Naive thymus-derived CD8-positive, alpha-beta T cell (primary cell): Measurements from ENCODE around the gene SEZ6L2. TPM values are rescaled to one million over a fixed set of nuclear protein-coding genes. Genes with fewer than 3 reads are reported as not detected.
"Not testable (repeated sequence)": the region's sequence is repeated elsewhere in the genome, so short reads cannot be mapped to it uniquely, and the experiment has no call there.

Experiments
- ATAC-seq, 2 donors: fragments of 150-1000 bp; cut with Tn5 transposase in 1 of 2; sonication (Bioruptor Pico), chemical (Tn5 transposase) in 1 of 2; 1 replicate in 1 of 2; 2 replicates in 1 of 2; pipeline ENCODE4 v1.10.0; 2021; ENCODE audit warnings: mild to moderate bottlenecking in 2 of 2, moderate library complexity in 2 of 2
- POLR2A ChIA-PET: fragments of 350-600 bp; sonication (Branson Sonifier 250); formaldehyde crosslinking; loops from one replicate; lab custom pipeline; 2021; ENCODE audit warnings: antibody characterized with exemption; lab: Charles Lee
- DNase-seq, 10 donors: peaks; one replicate each; pipeline versions ENCODE4 v3.0.0 to v3.0.0-alpha.2; 2020 to 2022
- H3K27ac Mint-ChIP-seq, 10 donors: one replicate each; pipeline ENCODE4 v1.8.0; 2020 to 2022; ENCODE audit warnings: mild to moderate bottlenecking in 10 of 10, mixed read lengths in 10 of 10, moderate library complexity in 4 of 10, inconsistent platforms in 1 of 10
- H3K27me3 Mint-ChIP-seq, 5 donors: one replicate each; pipeline ENCODE4 v1.8.0; 2021 to 2022; ENCODE audit warnings: mixed read lengths in 5 of 5
- H3K36me3 Mint-ChIP-seq, 3 donors: one replicate each; pipeline ENCODE4 v1.8.0; 2020 to 2022; ENCODE audit warnings: mixed read lengths in 3 of 3, mild to moderate bottlenecking in 2 of 3, inconsistent platforms in 1 of 3
- H3K4me1 Mint-ChIP-seq, 4 donors: one replicate each; pipeline ENCODE4 v1.8.0; 2021 to 2022; ENCODE audit warnings: mixed read lengths in 4 of 4
- H3K4me3 Mint-ChIP-seq, 10 donors: one replicate each; pipeline ENCODE4 v1.8.0; 2020 to 2022; ENCODE audit warnings: mild to moderate bottlenecking in 10 of 10, mixed read lengths in 10 of 10, moderate library complexity in 6 of 10, inconsistent platforms in 1 of 10
- H3K9me3 Mint-ChIP-seq, 9 donors: one replicate each; pipeline ENCODE4 v1.8.0; 2020 to 2022; ENCODE audit warnings: mixed read lengths in 9 of 9, mild to moderate bottlenecking in 3 of 9, inconsistent platforms in 1 of 9, moderate library complexity in 1 of 9
- polyA plus RNA-seq, 3 donors: library from polyadenylated mRNA; unstranded; fragments of 300-500 nt; fragmentation: Illumina TruSeq; gene quantifications; one replicate each; pipeline ENCODE4 v1.2.3, GENCODE V29; 2021
- total RNA-seq, 8 experiments: library from RNA in 2 of 8; stranded (reverse) in 2 of 8; gene quantifications; one replicate each; pipeline ENCODE4 v1.2.3 and lab custom pipeline; 2021 to 2026

Gene SEZ6L2
- total RNA-seq (under 1 TPM in 1 of 2 experiments, not detected in 1; 0.21 TPM), polyA plus RNA-seq (not detected), total RNA-seq (lab: John Stamatoyannopoulos, UW) (0 to 0.42 (median 0.03) reads per million in 6 experiments)

DNA sequence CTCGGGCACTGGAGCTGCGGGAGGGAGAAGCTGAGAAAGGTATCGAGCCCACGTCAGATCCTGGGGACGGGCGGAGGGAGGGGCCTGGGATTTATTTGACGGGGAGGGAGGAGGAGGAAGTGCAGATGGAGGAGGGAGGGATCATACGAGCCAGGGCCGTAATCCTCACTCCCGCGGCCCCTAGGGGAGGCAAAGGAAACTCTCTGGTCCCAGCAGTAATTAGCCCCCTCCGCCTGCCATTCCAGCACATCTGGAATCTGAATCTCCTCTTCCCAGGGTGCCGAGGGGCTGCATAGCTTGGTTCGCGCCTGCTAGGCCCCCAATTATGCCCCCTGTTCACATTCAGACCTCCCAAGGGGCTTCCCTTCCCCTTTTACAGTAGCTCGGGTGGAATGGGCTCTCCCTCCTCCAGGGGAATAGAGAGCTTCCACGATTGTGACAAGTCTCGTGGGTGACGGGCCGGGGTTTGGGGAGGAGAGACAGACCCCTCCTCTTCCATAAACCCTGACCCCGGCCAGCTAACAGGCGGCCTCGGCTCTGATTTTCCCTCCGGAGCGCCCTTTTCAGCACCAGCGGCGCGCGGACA lies at the start of gene SEZ6L2:
TSS of gene SEZ6L2 (minus strand) at position 35 of the 586 bp plus-strand sequence. CDS start 531 bp downstream, outside the sequence.
- peak in 5 of 10 donors; percentile 49 to 83 (median 71) for DNase-seq
- peak in 1 of 2 donors; percentile 11 for ATAC-seq
- Mint-ChIP-seq H3K27me3 (peaks cover 18 to 41% (median 20%) of the 10 kb centered on the region in 5 donors), H3K9me3 (peaks cover 0 to 1% (median 0%) of the 10 kb centered on the region in 9 donors), H3K4me3 (peak within 1 kb of the TSS; percentile 29 to 86 (median 72)), H3K36me3 (peaks cover 0 to 6% (median 0%) of the 10 kb centered on the region in 3 donors), H3K4me1 (peaks cover 8 to 30% (median 11%) of the 10 kb centered on the region in 4 donors), H3K27ac (no peak within 1 kb of the TSS)
- POLR2A ChIA-PET = interaction anchor here (0.6 to 3.5 kb wide), 7 partner anchors 9 to 97 kb away, joined by 3 to 17 read pairs (median 5); partner anchors contain the start of genes HIRIP3, KCTD13, TAOK2 and TMEM219

- peaks cover 0 to 2% (median 0%) of the 10 kb centered on the region in 3 donors for H3K36me3 Mint-ChIP-seq
- ATAC-seq (no peak), DNase-seq (no peak)
- peaks cover 0 to 11% (median 3%) of the 10 kb centered on the region in 9 donors for H3K9me3 Mint-ChIP-seq
- H3K27me3 Mint-ChIP-seq = peaks cover 0 to 9% (median 0%) of the 10 kb centered on the region in 5 donors
- POLR2A ChIA-PET = interaction anchor here (1.4 kb wide), 1 partner anchor 11 kb away, joined by 3 read pairs; no protein-coding TSS in a partner anchor
- H3K27ac Mint-ChIP-seq = no peak overlapping the region
- no peak overlapping the region for H3K4me3 Mint-ChIP-seq
- peaks cover 0 to 3% (median under 1%) of the 10 kb centered on the region in 4 donors for H3K4me1 Mint-ChIP-seq
Observed at GRCh38 chr16:29947897-29948296, 48.5 kb upstream of the SEZ6L2 start.

- DNase-seq (no peak), ATAC-seq (no peak)
- H3K36me3 Mint-ChIP-seq = no peaks in the 10 kb centered on the region
- H3K27me3 Mint-ChIP-seq = peaks cover 0 to 4% (median 2%) of the 10 kb centered on the region in 5 donors
- H3K4me1 Mint-ChIP-seq = peaks cover 0 to 7% (median 2%) of the 10 kb centered on the region in 4 donors
- no peak overlapping the region for H3K4me3 Mint-ChIP-seq
- peak overlapping the region in 4 of 10 donors; percentile 4 to 34 (median 22) for H3K27ac Mint-ChIP-seq
- POLR2A ChIA-PET = no interaction called here
- H3K9me3 Mint-ChIP-seq = no peaks in the 10 kb centered on the region
Observed at GRCh38 chr16:29943846-29944799, 44.8 kb upstream of the SEZ6L2 start.

DNA sequence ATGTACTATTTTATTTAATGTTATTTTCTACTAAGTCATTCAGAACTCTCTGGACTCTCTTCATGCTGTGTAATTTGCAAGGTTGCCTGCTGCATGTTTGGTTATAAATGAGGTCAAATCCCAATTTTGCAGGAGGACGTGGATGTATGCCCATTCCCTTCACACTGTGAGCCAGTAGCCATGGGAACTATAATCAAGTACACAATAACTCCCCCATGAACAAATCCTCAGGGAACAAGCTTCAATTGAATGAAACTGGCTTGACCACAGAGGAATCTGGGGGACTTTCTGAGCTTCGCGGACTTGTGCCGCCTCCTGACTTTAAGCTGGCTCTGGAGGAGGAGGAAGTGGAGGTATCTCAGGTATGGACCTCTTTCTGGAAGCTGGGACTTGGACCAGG lies 41.3 kb upstream of the SEZ6L2 start:
- Mint-ChIP-seq H3K4me1 (peaks cover 0 to 7% (median 2%) of the 10 kb centered on the region in 4 donors), H3K36me3 (no peaks in the 10 kb centered on the region), H3K9me3 (no peaks in the 10 kb centered on the region), H3K4me3 (no peak overlapping the region), H3K27ac (no peak overlapping the region), H3K27me3 (peaks cover 0 to 6% (median 3%) of the 10 kb centered on the region in 5 donors)
- ATAC-seq (no peak), DNase-seq (no peak)
- POLR2A ChIA-PET = no interaction called here

- ATAC-seq, H3K4me1 Mint-ChIP-seq, H3K27me3 Mint-ChIP-seq, H3K9me3 Mint-ChIP-seq, POLR2A ChIA-PET, H3K4me3 Mint-ChIP-seq, H3K27ac Mint-ChIP-seq, H3K36me3 Mint-ChIP-seq, DNase-seq: not testable (repeated sequence)
Observed at GRCh38 chr16:29931750-29932149, 32.4 kb upstream of the SEZ6L2 start.

- H3K9me3 Mint-ChIP-seq = no peaks in the 10 kb centered on the region
- DNase-seq (no peak), ATAC-seq (no peak)
- H3K27ac Mint-ChIP-seq = peak overlapping the region in 9 of 10 donors; percentile 42 to 98 (median 97)
- no peaks in the 10 kb centered on the region for H3K27me3 Mint-ChIP-seq
- H3K4me3 Mint-ChIP-seq = peak overlapping the region; percentile 90 to 97 (median 94)
- POLR2A ChIA-PET = interaction anchor here (0.6 to 4.4 kb wide), 11 partner anchors 12 to 232 kb away, joined by 3 to 39 read pairs (median 8); partner anchors contain the start of genes ALDOA, ASPHD1, CDIPT and HIRIP3
- peaks cover 13 to 40% (median 35%) of the 10 kb centered on the region in 4 donors for H3K4me1 Mint-ChIP-seq
- peaks cover 0 to 9% (median 0%) of the 10 kb centered on the region in 3 donors for H3K36me3 Mint-ChIP-seq
Observed at GRCh38 chr16:29927070-29927905, 27.9 kb upstream of the SEZ6L2 start.

DNA sequence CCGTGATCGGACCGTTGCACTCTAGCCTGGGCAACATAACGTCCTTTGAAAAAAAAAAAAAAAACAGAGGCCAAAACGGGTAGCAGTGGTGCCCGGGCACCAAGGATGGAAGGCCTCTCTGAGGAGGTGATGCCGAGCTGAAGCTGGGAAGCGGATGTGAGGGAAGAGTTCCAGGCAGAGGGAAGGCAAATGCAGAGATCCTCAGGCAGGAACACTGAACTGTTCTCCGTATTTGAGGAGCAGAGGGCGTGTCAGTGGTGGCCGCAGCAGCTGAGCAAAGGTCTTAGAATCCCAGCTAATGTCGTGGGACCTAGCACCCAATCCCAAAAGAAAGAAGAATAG lies 27.3 kb upstream of the SEZ6L2 start:
- DNase-seq (peak in 1 of 10 donors; percentile 3), ATAC-seq (no peak)
- H3K27me3 Mint-ChIP-seq = no peaks in the 10 kb centered on the region
- H3K9me3 Mint-ChIP-seq = no peaks in the 10 kb centered on the region
- POLR2A ChIA-PET = interaction anchor here (0.6 to 4.4 kb wide), 20 partner anchors 10 to 231 kb away, joined by 3 to 39 read pairs (median 6); partner anchors contain the start of genes ALDOA, ASPHD1, CDIPT and HIRIP3
- peak overlapping the region; percentile 90 to 98 (median 97) for H3K27ac Mint-ChIP-seq
- peaks cover 0 to 14% (median 0%) of the 10 kb centered on the region in 3 donors for H3K36me3 Mint-ChIP-seq
- H3K4me3 Mint-ChIP-seq = peak overlapping the region; percentile 90 to 97 (median 94)
- H3K4me1 Mint-ChIP-seq = peaks cover 13 to 40% (median 36%) of the 10 kb centered on the region in 4 donors

DNA sequence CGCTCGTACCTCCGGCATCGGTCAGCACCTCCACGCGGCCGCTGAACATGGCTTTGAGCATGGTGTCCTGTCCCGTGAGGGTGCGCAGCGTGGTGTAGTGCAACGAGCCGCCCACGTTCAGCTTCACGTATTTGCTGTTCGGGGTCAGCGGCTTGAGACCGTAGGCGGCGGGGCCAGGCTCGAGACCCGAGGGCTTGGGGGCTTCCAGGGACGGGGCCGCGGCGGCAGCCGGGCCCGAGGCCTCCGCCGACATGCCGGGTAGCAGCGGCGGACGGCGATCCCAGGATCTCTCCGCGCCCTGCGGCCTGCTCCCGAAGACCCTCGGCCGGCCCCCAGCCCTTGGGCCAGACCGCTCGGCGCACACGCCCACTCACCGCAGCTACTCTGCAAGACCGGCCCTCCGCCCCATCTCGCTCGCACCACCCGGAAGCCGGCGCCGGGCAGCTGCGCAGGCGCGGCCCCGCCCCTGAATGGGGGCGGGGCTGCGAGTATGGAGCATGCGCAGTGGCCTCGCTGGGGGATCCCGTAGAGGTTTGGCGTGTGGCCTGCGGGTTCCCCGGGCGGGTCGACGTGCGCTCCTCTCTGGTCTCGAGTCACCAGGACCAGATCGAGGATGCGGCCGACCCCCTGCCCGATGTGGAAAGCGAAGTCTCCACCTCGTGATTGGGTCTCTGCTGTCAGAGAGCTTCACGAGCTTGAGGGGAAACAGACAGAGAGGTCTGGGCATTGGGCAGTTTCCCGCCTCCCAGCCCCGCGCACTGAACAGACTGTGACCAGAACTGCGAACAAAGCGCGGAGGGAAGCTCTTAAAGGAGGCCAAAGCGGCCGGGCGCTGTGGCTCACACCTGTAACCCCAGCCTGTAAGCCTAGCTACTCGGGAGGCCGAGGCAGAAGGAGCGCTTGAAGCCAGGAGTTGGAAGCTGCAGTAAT lies 26.7 kb upstream of the SEZ6L2 start, which contains the start of gene KCTD13:
TSS of gene KCTD13 (minus strand) at position 446 of the 930 bp plus-strand sequence. CDS start at position 253, 193 bp downstream.
- Mint-ChIP-seq H3K36me3 (peaks cover 0 to 20% (median under 1%) of the 10 kb centered on the region in 3 donors), H3K9me3 (no peaks in the 10 kb centered on the region), H3K4me3 (peak within 1 kb of the TSS; percentile 90 to 97 (median 94)), H3K27ac (peak within 1 kb of the TSS; percentile 90 to 98 (median 97)), H3K27me3 (no peaks in the 10 kb centered on the region), H3K4me1 (peaks cover 14 to 45% (median 39%) of the 10 kb centered on the region in 4 donors)
- POLR2A ChIA-PET = interaction anchor here (0.5 to 4.4 kb wide), 25 partner anchors 10 to 936 kb away, joined by 3 to 39 read pairs (median 4); partner anchors contain the start of genes ALDOA, ASPHD1, CDIPT and HIRIP3
- ATAC-seq = peak; percentile 88 to 93
- peak; percentile 79 to 97 (median 91) for DNase-seq

- H3K27me3 Mint-ChIP-seq = no peaks in the 10 kb centered on the region
- peak overlapping the region; percentile 70 to 98 (median 91) for H3K27ac Mint-ChIP-seq
- ATAC-seq (no peak), DNase-seq (no peak)
- H3K4me3 Mint-ChIP-seq = peak overlapping the region; percentile 89 to 96 (median 92)
- peaks cover 0 to 28% (median 4%) of the 10 kb centered on the region in 3 donors for H3K36me3 Mint-ChIP-seq
- POLR2A ChIA-PET = interaction anchor here (0.5 to 4.4 kb wide), 22 partner anchors 9 to 937 kb away, joined by 3 to 39 read pairs (median 5); partner anchors contain the start of genes ALDOA, ASPHD1, HIRIP3 and INO80E
- H3K4me1 Mint-ChIP-seq = peaks cover 20 to 53% (median 45%) of the 10 kb centered on the region in 4 donors
- H3K9me3 Mint-ChIP-seq = no peaks in the 10 kb centered on the region
Observed at GRCh38 chr16:29925105-29925756, 25.9 kb upstream of the SEZ6L2 start.

- DNase-seq = no peak
- H3K36me3 Mint-ChIP-seq = peaks cover 0 to 44% (median 5%) of the 10 kb centered on the region in 3 donors
- H3K9me3 Mint-ChIP-seq = no peaks in the 10 kb centered on the region
- peak overlapping the region in 4 of 10 donors; percentile 26 to 65 (median 53) for H3K4me3 Mint-ChIP-seq
- H3K4me1 Mint-ChIP-seq = peaks cover 20 to 58% (median 46%) of the 10 kb centered on the region in 4 donors
- H3K27ac Mint-ChIP-seq = peak overlapping the region in 1 of 10 donors; percentile 36
- no peak for ATAC-seq
- POLR2A ChIA-PET = interaction anchor here (0.7 to 0.9 kb wide), 2 partner anchors 36 to 115 kb away, joined by 3 read pairs; no protein-coding TSS in a partner anchor
- no peaks in the 10 kb centered on the region for H3K27me3 Mint-ChIP-seq
Observed at GRCh38 chr16:29922986-29923501, 23.7 kb upstream of the SEZ6L2 start.
